GM12801 (cell line): ENCODE results near the gene KBTBD4.

Experiments used
- CTCF ChIP-seq: IDR thresholded peaks from one replicate; pipeline ENCODE4 v1.5.1; 2011; ENCODE audit warnings: control low read depth; ENCODE audit not compliant: insufficient read length; ENCODE audit errors: extremely low read depth

Gene KBTBD4

GRCh38 chr11:47523490-47524225 lies 55.1 kb downstream of the KBTBD4 start:
- no peak for TF ChIP-seq CTCF
